Lower lobe of right lung (tissue), 2 donors: ENCODE results near the gene RAMP1. TPM values are rescaled to one million over a fixed set of nuclear protein-coding genes. Genes with fewer than 3 reads are reported as not detected.

Experiments used
- ATAC-seq, 2 donors: fragments of 200-7000 bp; cut with Tn5 transposase; one replicate each; pipeline ENCODE4 v1.9.1; 2020 to 2022; ENCODE audit warnings: mild to moderate bottlenecking in 2 of 2, moderate library complexity in 2 of 2
- DNase-seq: peaks from one replicate; pipeline ENCODE4 v3.0.0-alpha.2; 2020
- H3K27ac ChIP-seq: fragments of 200-600 bp; one replicate; pipeline ENCODE4 v1.8.0; 2022
- H3K27me3 ChIP-seq: fragments of 200-600 bp; one replicate; pipeline ENCODE4 v1.8.0; 2022; ENCODE audit warnings: low read depth
- H3K36me3 ChIP-seq: fragments of 200-600 bp; one replicate; pipeline ENCODE4 v1.8.0; 2022; ENCODE audit warnings: mild to moderate bottlenecking
- H3K4me1 ChIP-seq: fragments of 200-600 bp; one replicate; pipeline ENCODE4 v1.8.0; 2022
- H3K4me3 ChIP-seq: fragments of 200-600 bp; one replicate; pipeline ENCODE4 v1.8.0; 2022; ENCODE audit warnings: mild to moderate bottlenecking
- H3K9me3 ChIP-seq: fragments of 200-600 bp; one replicate; pipeline ENCODE4 v1.8.0; 2022
- CTCF ChIP-seq: fragments of 200-600 bp; IDR thresholded peaks from one replicate; pipeline ENCODE4 v1.8.0; 2022; ENCODE audit warnings: antibody characterized with exemption, mild to moderate bottlenecking
- intact Hi-C: fragments of 100-400 bp; cut with DNase I; formaldehyde crosslinking; loops from one replicate; pipeline ENCODE4 v1.11.0; 2022
- total RNA-seq: library from RNA; stranded (reverse); fragmentation: NEBNext Ultra II Directional; extraction: Animal tissue kit (Norgen Biotek cat#: 25700); gene quantifications from one replicate; pipeline ENCODE4 v1.2.1, GENCODE V29; 2021
- donor health status: DM: no; HTN: yes; CAD: no; lungs with severe emphysema.

Gene RAMP1
- total RNA-seq, 1 donor from 2014 or later: 5.1 TPM

GRCh38 chr2:237894986-237895543 lies 35.6 kb downstream of the RAMP1 start:
- H3K36me3 ChIP-seq: no peaks in the 10 kb centered on the region
- H3K9me3 ChIP-seq: no peaks in the 10 kb centered on the region
- H3K27me3 ChIP-seq: no peaks in the 10 kb centered on the region
- H3K27ac ChIP-seq: no peak overlapping the region
- no peak for ATAC-seq
- TF ChIP-seq CTCF: no peak
- no peak overlapping the region for H3K4me3 ChIP-seq
- H3K4me1 ChIP-seq: peaks cover 21% of the 10 kb centered on the region
- DNase-seq: peak; percentile 33
- intact Hi-C loops: no loop called here

- peaks cover 21% of the 10 kb centered on the region for H3K4me1 ChIP-seq
- no peak overlapping the region for H3K27ac ChIP-seq
- no peak for TF ChIP-seq CTCF
- H3K4me3 ChIP-seq: no peak overlapping the region
- DNase-seq (peak; percentile 42), ATAC-seq (no peak)
- no peaks in the 10 kb centered on the region for H3K27me3 ChIP-seq
- intact Hi-C loops: no loop called here
- H3K9me3 ChIP-seq: no peaks in the 10 kb centered on the region
- no peaks in the 10 kb centered on the region for H3K36me3 ChIP-seq
Measured at GRCh38 chr2:237895544-237896506, 36.4 kb downstream of the RAMP1 start.

GRCh38 chr2:237896507-237896892 lies 37.1 kb downstream of the RAMP1 start:
- no peak for DNase-seq
- ATAC-seq: no peak
- no peaks in the 10 kb centered on the region for H3K36me3 ChIP-seq
- no peak overlapping the region for H3K4me3 ChIP-seq
- no peak overlapping the region for H3K27ac ChIP-seq
- no peaks in the 10 kb centered on the region for H3K9me3 ChIP-seq
- no peak for TF ChIP-seq CTCF
- H3K4me1 ChIP-seq: peaks cover 21% of the 10 kb centered on the region
- intact Hi-C loops: no loop called here
- no peaks in the 10 kb centered on the region for H3K27me3 ChIP-seq

GRCh38 chr2:237896956-237897355 lies 37.5 kb downstream of the RAMP1 start:
- Histone ChIP-seq H3K4me1 (peaks cover 21% of the 10 kb centered on the region), H3K4me3 (no peak overlapping the region), H3K36me3 (no peaks in the 10 kb centered on the region), H3K27ac (no peak overlapping the region), H3K9me3 (no peaks in the 10 kb centered on the region), H3K27me3 (no peaks in the 10 kb centered on the region)
- ATAC-seq: no peak
- peak; percentile 27 for DNase-seq
- intact Hi-C loops: no loop called here
- no peak for TF ChIP-seq CTCF

GRCh38 chr2:237898057-237898414 lies 38.6 kb downstream of the RAMP1 start:
- intact Hi-C loops: no loop called here
- DNase-seq: no peak
- no peak for TF ChIP-seq CTCF

More at GRCh38 chr2:237898057-237898414, 38.6 kb downstream of the RAMP1 start:
- Histone ChIP-seq H3K4me1 (peaks cover 16% of the 10 kb centered on the region), H3K4me3 (no peak overlapping the region), H3K36me3 (no peaks in the 10 kb centered on the region), H3K27me3 (no peaks in the 10 kb centered on the region), H3K9me3 (no peaks in the 10 kb centered on the region), H3K27ac (peak overlapping the region; percentile 34)
- ATAC-seq: no peak
